ENCODE data around the gene GCLC.

GRCh38 chr6:53466257-53466656 is 78.6 kb downstream of the GCLC start:
- TF ChIP-seq POLR2A (IDR thresholded peaks at IDR 0.05) (no peak), CTCF (IDR thresholded peaks at IDR 0.05) (no peak)

Measured in adrenal gland (tissue), 5 donors.